Smooth muscle cell of the brain vasculature (primary cell): ENCODE data around the gene TBC1D10A.
A peak's percentile ranks its signal among the peaks of the same experiment; 100 is the strongest.

Experiments used
- DNase-seq: peaks from one replicate; pipeline ENCODE4 v3.0.0-alpha.2; 2012; ENCODE audit warnings: low read depth, low spot score

TBC1D10A gene

GRCh38 chr22:30320021-30320556 lies 6.7 kb downstream of the TBC1D10A start:
- no peak for DNase-seq

- no peak for DNase-seq
Observed at GRCh38 chr22:30318799-30319419, 7.8 kb downstream of the TBC1D10A start.

GRCh38 chr22:30317778-30318177 lies 9.0 kb downstream of the TBC1D10A start:
- no peak for DNase-seq

DNA sequence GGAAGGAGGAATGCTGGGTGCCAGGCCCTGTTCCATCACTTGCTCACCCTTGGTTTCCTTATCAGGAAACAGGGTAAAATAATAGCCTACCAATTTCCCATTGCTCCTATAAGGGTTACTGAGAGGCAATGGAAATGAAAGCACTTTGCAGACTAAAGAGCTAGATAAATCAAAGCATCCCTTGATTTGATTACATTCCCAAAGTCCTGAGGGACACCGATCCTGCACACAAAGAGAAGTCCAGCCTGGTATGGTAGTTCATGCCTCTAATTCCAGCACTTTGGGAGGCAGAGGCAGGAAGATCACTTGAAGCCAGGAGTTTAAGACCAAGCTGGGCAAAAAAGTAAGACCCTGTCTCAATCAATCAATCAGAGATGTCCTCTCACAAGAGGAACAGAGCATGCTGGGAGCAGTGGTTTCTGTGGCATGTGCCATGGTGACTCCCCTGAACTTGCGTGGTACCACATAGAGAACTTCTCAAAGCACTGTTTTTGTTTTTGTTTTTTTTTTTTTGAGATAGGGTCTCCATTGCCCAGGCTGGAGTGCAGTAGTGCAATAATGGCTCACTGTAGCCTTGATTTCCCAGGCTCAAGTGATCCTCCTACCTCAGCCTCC lies 10.7 kb downstream of the TBC1D10A start:
- DNase-seq: no peak

GRCh38 chr22:30314915-30315314 lies 11.8 kb downstream of the TBC1D10A start:
- DNase-seq: no peak

DNA sequence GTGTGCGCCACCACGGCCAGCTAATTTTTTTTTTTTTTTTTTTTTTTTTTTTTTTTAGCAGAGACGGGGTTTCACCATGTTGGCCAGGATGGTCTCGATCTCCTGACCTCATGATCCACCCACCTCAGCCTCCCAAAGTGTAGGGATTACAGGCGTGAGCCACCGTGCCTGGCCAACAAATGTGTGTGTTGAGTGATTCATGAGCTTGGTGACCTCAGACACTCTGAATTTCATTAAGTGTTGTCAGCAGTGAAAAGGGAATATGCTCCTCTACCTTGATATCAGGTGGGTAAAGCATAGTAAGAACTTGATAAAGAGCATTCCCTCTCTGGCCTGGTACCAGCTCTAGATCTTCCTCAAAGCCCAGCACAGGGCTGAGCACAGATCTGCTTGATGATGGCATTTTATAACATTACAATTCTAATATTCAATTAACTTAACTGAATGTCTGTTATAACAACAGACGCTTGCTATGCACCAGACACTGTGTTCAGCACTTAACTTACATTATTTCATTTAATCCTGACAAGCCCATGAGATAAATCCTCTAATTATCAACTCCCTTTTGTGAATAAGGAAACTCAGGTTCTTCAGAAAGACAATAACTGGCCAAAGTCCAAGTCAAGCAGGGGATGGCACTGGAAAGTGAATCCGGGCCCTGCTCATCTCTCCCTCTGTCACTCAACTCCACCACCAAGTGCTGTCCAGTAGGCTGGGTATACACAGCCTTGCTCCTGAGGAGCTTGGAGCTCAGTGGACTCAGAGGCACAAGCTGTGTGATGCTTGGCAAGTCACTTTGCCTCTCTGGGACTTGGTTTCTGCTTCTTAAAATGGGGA lies 13.0 kb downstream of the TBC1D10A start:
- no peak for DNase-seq

- no peak for DNase-seq
Observed at GRCh38 chr22:30312053-30312452, 14.7 kb downstream of the TBC1D10A start.

DNA sequence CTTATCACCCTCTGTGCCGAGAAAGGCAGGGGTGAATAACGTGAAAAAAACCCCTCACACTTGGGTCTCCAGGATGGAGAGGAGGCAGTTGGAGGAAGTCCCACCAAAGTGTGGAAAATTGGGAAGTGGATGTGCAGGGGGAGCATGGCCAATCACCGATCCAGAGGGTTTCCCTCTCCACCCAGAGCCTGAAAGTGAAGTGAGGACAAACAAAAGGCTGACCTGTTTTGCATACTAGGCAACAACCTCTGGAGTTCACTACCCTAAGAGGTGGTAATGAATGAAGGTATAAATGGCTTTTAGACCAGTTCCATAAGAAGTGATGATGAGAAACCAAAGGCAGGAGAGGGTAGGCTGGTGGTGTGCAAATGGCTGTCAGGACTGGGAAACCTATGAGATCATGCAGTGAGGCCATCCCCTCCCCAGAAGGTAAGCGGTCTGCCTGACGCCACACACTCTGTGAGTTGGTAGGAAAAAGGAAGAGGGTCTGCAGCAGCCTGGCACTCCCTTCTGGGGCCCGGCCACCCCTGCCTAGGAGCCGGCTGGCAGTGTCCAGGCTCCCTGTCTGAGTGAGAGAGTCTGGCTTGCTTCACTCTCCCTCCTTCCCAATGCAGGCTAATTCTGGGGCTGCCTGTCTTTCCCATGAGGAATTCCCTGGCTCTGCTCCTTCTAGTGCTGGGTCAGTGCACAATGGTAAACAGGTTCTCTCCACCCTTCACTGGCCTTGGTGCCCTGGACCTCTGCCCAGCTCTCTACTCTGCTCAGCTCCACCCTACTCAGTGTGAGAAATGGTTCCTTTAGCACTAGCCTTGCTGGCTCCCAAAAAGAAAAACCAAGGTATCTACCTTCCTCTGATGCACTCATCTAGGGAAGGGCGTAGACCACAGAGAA lies 15.6 kb downstream of the TBC1D10A start:
- DNase-seq: no peak

GRCh38 chr22:30309951-30310741 lies 16.6 kb downstream of the TBC1D10A start:
- DNase-seq: no peak

DNA sequence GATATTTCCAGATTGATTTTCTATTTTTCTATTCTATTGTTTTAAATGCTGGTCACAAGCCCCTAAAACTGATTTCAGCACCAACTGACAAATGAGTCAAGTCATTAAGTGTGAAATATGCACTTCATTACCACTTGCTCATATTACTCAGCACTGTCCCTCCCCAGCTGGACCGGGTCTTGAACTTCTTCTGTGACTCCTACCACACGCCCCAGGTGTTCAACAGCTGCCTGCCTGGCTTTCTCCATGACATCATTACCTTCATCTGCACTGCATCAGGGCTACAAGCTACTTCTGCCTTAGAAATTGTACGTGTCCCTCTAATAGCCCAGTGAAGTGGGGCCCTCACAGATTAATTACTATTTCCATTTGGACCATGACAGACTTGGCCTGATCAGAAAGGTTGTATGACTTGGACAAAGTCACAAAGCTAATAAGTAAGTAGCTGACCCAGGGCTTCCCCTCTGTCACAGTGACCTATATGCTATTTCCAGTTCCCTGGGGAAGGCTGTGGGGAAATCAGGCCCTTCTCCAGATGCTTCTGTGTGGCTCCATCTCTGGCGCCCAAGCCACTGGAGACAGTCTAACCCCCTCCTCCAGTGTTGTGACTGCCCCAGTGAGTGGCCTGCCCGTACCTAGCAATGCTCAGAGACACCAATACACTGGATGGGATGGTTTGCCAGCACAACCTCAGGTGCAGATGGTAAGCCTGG lies 18.1 kb downstream of the TBC1D10A start:
- DNase-seq: no peak

DNA sequence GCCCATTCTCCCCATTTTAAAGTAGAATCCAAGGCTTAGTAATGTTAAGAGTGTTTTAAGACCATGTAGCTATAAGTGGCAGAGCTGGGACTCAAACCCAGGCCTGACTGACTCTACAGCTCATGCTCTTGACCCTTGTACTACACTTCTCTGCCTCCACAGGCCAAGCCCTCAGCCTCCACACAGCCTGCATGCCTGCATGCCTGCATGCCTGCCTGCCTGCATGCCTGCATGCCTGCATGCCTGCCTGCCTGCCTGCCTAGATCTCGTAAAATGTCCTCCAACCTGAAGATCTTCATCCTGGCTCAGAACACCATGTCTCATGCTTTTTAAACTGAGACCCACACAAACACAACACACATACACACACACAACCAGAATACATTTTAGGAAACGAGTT lies 18.6 kb downstream of the TBC1D10A start:
- DNase-seq: no peak

- no peak for DNase-seq
Observed at GRCh38 chr22:30307041-30307574, 19.6 kb downstream of the TBC1D10A start.

GRCh38 chr22:30306627-30307011 lies 20.1 kb downstream of the TBC1D10A start:
- DNase-seq: no peak

DNA sequence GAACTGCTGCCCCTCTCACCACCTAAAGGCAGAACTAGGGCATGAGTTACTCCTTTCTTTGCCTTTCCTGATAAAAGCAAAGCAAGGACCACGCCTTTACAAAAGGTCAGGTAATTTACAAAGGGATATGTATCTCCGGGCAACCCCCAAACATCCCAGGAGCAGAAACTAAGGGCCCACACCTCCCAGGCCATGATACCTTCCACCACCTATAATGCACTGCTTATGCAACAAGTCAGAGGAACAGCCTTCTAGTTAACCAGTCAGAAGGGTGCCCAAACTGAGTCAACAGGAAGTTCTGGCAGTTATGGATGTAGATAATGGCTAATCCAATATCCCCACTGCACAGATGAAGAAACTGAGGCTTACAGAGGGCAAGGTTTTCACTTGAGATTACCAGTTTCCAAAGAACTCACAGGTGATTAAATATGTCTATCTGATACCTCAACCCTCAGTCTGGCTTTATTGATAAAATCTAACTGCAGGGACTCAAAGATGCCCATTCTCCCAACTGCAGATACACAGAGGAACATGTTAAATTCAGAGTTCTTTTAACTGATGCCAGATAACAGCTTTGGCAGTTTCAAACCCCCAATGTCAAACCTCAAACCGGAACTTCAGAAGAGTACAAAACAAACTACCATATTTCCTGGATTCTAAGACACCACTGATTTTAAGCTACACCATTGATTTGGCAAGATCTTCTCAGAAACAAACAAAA lies 20.7 kb downstream of the TBC1D10A start:
- no peak for DNase-seq

GRCh38 chr22:30305519-30305905 lies 21.2 kb downstream of the TBC1D10A start:
- DNase-seq: no peak

DNA sequence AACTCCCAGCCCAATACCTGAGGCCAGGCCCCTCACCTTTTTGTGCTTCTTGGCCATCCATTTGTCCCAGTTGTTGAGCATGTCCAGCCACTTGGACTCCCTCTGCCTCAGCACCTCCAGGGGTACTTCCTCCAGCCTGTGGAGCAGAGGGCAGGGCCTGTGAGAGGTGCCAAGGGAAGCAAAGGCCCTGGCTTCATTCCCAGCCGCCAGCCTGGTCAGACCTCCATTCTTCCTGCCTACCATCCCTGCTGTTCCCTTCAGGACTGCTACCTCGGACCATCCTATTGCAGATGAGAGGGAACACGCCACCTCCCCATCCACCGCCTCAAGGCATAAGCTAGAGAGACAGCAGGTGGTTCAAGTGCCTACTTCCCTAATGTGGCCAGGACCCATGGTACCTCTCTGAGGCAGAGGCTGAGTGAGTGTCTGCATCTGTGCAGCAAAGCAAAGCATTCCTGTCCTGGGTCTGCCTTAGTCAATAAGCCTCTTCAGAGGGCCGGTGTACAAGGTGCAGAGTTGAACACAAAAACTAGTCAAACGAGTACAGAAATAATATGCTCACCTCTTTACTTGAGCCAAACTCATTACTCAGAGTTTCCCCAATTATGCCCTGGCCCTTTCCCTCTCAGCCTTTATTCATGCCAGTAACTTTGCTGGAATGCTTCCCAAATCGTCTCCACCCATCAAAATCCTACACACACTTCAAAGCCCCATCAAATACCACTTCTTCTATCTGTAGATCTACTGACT lies 22.1 kb downstream of the TBC1D10A start:
- DNase-seq: no peak

- no peak for DNase-seq
Observed at GRCh38 chr22:30302810-30303138, 24.0 kb downstream of the TBC1D10A start.

DNA sequence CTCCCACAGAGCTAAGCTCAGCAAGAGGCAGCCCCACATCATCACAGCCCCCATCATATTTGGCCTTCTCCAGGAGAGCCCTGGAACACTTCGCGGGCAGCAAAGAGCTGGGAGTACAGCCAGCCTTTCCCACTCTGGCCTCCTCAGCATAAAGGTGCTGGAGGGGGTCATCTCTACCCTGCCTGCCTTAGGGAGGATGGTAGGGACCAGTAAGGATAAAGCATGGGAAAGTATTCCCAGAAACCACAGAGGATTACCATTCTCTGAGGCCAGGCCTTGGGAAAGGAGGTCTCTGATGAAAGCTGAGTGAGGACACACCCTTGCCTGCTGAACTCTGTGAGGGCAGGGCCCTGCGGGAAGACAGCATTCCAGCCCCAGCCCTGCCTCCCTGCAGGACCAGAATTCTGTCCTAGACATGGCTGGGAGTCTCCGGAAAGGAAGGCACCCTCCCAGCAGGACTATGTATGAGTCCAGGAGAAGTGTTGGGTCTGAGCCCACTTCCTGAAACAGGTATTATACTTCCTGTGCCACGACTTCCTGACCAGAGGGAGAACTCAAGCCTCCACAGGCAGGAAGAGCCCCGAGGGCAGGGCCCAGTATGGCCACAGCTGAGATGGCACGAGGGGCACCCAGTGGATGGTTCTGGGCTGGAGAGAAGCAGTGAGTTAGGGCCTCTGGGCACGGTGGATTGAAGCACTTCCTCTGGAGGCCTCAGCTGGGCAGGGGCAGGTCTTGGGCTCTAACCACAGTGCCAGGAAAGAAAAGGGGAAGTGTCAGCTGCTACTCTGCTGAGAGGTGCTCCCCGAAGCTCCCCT lies 24.5 kb downstream of the TBC1D10A start:
- peak; percentile 69 for DNase-seq
